GM12801 (cell line): Measurements from ENCODE around the gene HDHD3.

Experiments used
- CTCF ChIP-seq: IDR thresholded peaks from one replicate; pipeline ENCODE4 v1.5.1; 2011; ENCODE audit warnings: control low read depth; ENCODE audit not compliant: insufficient read length; ENCODE audit errors: extremely low read depth

Gene HDHD3

GRCh38 chr9:113349445-113350094 is 27.2 kb downstream of the HDHD3 start, which contains the start of gene BSPRY:
Gene BSPRY, plus strand, starts transcription at chr9:113349541. Its CDS starts 39 bp downstream, at chr9:113349580.
- TF ChIP-seq CTCF, result no peak

- TF ChIP-seq CTCF, result no peak
Measured at GRCh38 chr9:113349066-113349444, 27.7 kb downstream of the HDHD3 start.

- no peak for TF ChIP-seq CTCF
Measured at GRCh38 chr9:113348437-113348836, 28.3 kb downstream of the HDHD3 start.

GRCh38 chr9:113345671-113346070 is 31.1 kb downstream of the HDHD3 start:
- TF ChIP-seq CTCF, result no peak

- TF ChIP-seq CTCF, result no peak
Measured at GRCh38 chr9:113345190-113345589, 31.6 kb downstream of the HDHD3 start.

GRCh38 chr9:113343732-113344231 is 33.0 kb downstream of the HDHD3 start:
- no peak for TF ChIP-seq CTCF

- no peak for TF ChIP-seq CTCF
Measured at GRCh38 chr9:113341712-113342410, 34.9 kb downstream of the HDHD3 start.
